Natural killer cell (primary cell): ENCODE results near the gene SLC5A2. TPM values are rescaled to one million over a fixed set of nuclear protein-coding genes. Genes with fewer than 3 reads are reported as not detected.
"Not testable (repeated sequence)": the region's sequence is repeated elsewhere in the genome, so short reads cannot be mapped to it uniquely, and the experiment has no call there.

Experiments used
- ATAC-seq, 3 donors: fragments of 150-1000 bp in 2 of 3; fragments of 200-7000 bp in 1 of 3; cut with Tn5 transposase; 1 replicate in 1 of 3; 2 replicates in 2 of 3; pipeline ENCODE4 v1.10.0; 2021; ENCODE audit warnings: mild to moderate bottlenecking in 2 of 3, moderate library complexity in 2 of 3
- DNase-seq, 2 donors: peaks; one replicate each; pipeline versions ENCODE4 v3.0.0 to v3.0.0-alpha.2; 2013 to 2021; ENCODE audit warnings: mixed read lengths in 1 of 2
- H3K27ac ChIP-seq: one replicate; pipeline ENCODE4 v1.5.1; 2013; ENCODE audit warnings: mild to moderate bottlenecking, low read length
- H3K27me3 ChIP-seq: one replicate; pipeline ENCODE4 v1.6.1; 2013; ENCODE audit warnings: low read length; ENCODE audit not compliant: control insufficient read depth, insufficient read depth
- H3K36me3 ChIP-seq: one replicate; pipeline ENCODE4 v1.6.1; 2013; ENCODE audit warnings: low read length; ENCODE audit not compliant: control insufficient read depth, insufficient read depth
- H3K4me1 ChIP-seq: one replicate; pipeline ENCODE4 v1.6.1; 2013; ENCODE audit warnings: low read length; ENCODE audit not compliant: control insufficient read depth, insufficient read depth
- H3K4me3 ChIP-seq: one replicate; pipeline ENCODE4 v1.5.1; 2013; ENCODE audit warnings: low read length
- H3K9me3 ChIP-seq: one replicate; pipeline ENCODE4 v1.6.1; 2013; ENCODE audit warnings: low read length; ENCODE audit not compliant: control insufficient read depth, insufficient read depth
- H3K27ac Mint-ChIP-seq, 2 donors: one replicate each; pipeline ENCODE4 v1.8.0; 2022; ENCODE audit warnings: mild to moderate bottlenecking in 2 of 2, mixed read lengths in 2 of 2, moderate library complexity in 1 of 2
- H3K27me3 Mint-ChIP-seq, 2 donors: one replicate each; pipeline ENCODE4 v1.8.0; 2022; ENCODE audit warnings: low read depth in 2 of 2, mixed read lengths in 2 of 2
- H3K36me3 Mint-ChIP-seq: one replicate; pipeline ENCODE4 v1.8.0; 2022; ENCODE audit warnings: mixed read lengths
- H3K4me1 Mint-ChIP-seq, 2 donors: one replicate each; pipeline ENCODE4 v1.8.0; 2022; ENCODE audit warnings: mixed read lengths in 2 of 2
- H3K4me3 Mint-ChIP-seq: one replicate; pipeline ENCODE4 v1.8.0; 2022; ENCODE audit warnings: mild to moderate bottlenecking, moderate library complexity, mixed read lengths
- H3K9me3 Mint-ChIP-seq, 2 donors: one replicate each; pipeline ENCODE4 v1.8.0; 2022; ENCODE audit warnings: mixed read lengths in 2 of 2
- CTCF ChIP-seq: fragments of 200-600 bp; IDR thresholded peaks from one replicate; pipeline ENCODE4 v1.8.0; 2022; ENCODE audit warnings: antibody characterized with exemption
- WGBS: methylation state at CpG from one replicate; pipeline ENCODE4 v1.1.7; 2013; ENCODE audit warnings: missing lambda C conversion rate; ENCODE audit not compliant: insufficient coverage; 5-methylcytosine and 5-hydroxymethylcytosine counted together
- intact Hi-C: fragments of 100-400 bp; cut with micrococcal nuclease; formaldehyde crosslinking; loops from one replicate; pipeline ENCODE4 v1.14.2; 2022
- total RNA-seq, 4 donors: library from RNA; stranded (reverse); fragments of 120-200 nt in 1 of 4; gene quantifications; one replicate each; pipeline versions ENCODE4 v1.2.3 to v1.2.4, GENCODE V29; 2013 to 2022

SLC5A2 gene
- total RNA-seq, 3 donors from 2014 or later (not counting 1 experiment from before 2014, with no cell fraction given), result 0.20 to 0.96 TPM; not detected in 1

- no peak overlapping the region for H3K27ac Mint-ChIP-seq
- no peak for DNase-seq
- Histone ChIP-seq H3K9me3 (no peaks in the 10 kb centered on the region), H3K4me1 (peaks cover 24% of the 10 kb centered on the region), H3K36me3 (no peaks in the 10 kb centered on the region), H3K4me3 (no peak overlapping the region), H3K27ac (no peak overlapping the region), H3K27me3 (no peaks in the 10 kb centered on the region)
- intact Hi-C loops, result no loop called here
- no peaks in the 10 kb centered on the region for H3K9me3 Mint-ChIP-seq
- H3K4me3 Mint-ChIP-seq, result peak overlapping the region; percentile 22
- WGBS, result 95% methylated on average over 9 of the region's 9 CpGs
- ATAC-seq, result no peak
- no peak for TF ChIP-seq CTCF
- H3K27me3 Mint-ChIP-seq, result peaks cover 0 to 9% of the 10 kb centered on the region in 2 donors
- H3K4me1 Mint-ChIP-seq, result peaks cover 5 to 21% of the 10 kb centered on the region in 2 donors
- H3K36me3 Mint-ChIP-seq, result no peaks in the 10 kb centered on the region
These were observed 3.2 kb upstream of the SLC5A2 start for GRCh38 chr16:31479751-31480150.

GRCh38 chr16:31480851-31481536 lies 1.9 kb upstream of the SLC5A2 start:
- Mint-ChIP-seq H3K27ac (no peak overlapping the region), H3K4me1 (peaks cover 5 to 20% of the 10 kb centered on the region in 2 donors), H3K4me3 (no peak overlapping the region), H3K36me3 (no peaks in the 10 kb centered on the region), H3K27me3 (peaks cover 5 to 12% of the 10 kb centered on the region in 2 donors), H3K9me3 (no peaks in the 10 kb centered on the region)
- intact Hi-C loops, result no loop called here
- Histone ChIP-seq H3K9me3 (no peaks in the 10 kb centered on the region), H3K36me3 (no peaks in the 10 kb centered on the region), H3K4me1 (peaks cover 18% of the 10 kb centered on the region), H3K27ac (no peak overlapping the region), H3K27me3 (no peaks in the 10 kb centered on the region), H3K4me3 (no peak overlapping the region)
- no peak for ATAC-seq
- DNase-seq, result no peak
- no peak for TF ChIP-seq CTCF
- 45% methylated on average over 7 of the region's 7 CpGs for WGBS

GRCh38 chr16:31484048-31484447 lies 1.1 kb downstream of the SLC5A2 start:
- WGBS, result 83% methylated on average over 2 of the region's 4 CpGs
- H3K4me3 Mint-ChIP-seq, H3K4me1 Mint-ChIP-seq, H3K9me3 ChIP-seq, H3K36me3 ChIP-seq, H3K27me3 ChIP-seq, ATAC-seq, DNase-seq, H3K27ac Mint-ChIP-seq, H3K4me3 ChIP-seq, H3K9me3 Mint-ChIP-seq, intact Hi-C loops, H3K36me3 Mint-ChIP-seq, H3K27ac ChIP-seq: not testable (repeated sequence)
- peaks cover 10 to 15% of the 10 kb centered on the region in 2 donors for H3K27me3 Mint-ChIP-seq
- peaks cover 19% of the 10 kb centered on the region for H3K4me1 ChIP-seq

GRCh38 chr16:31484491-31485171 lies 1.7 kb downstream of the SLC5A2 start:
- Mint-ChIP-seq H3K36me3 (no peaks in the 10 kb centered on the region), H3K4me1 (peaks cover 7% of the 10 kb centered on the region in 2 donors), H3K27ac (no peak overlapping the region), H3K27me3 (peaks cover 10 to 15% of the 10 kb centered on the region in 2 donors), H3K9me3 (no peaks in the 10 kb centered on the region), H3K4me3 (no peak overlapping the region)
- no peaks in the 10 kb centered on the region for H3K36me3 ChIP-seq
- WGBS, result 89% methylated on average over 14 of the region's 14 CpGs
- intact Hi-C loops, result no loop called here
- H3K9me3 ChIP-seq, result no peaks in the 10 kb centered on the region
- H3K27ac ChIP-seq, result no peak overlapping the region
- ATAC-seq, result no peak
- TF ChIP-seq CTCF, result no peak
- H3K4me1 ChIP-seq, result peaks cover 19% of the 10 kb centered on the region
- H3K4me3 ChIP-seq, result no peak overlapping the region
- DNase-seq, result no peak
- H3K27me3 ChIP-seq, result no peaks in the 10 kb centered on the region
